KMS-11 (cell line): ENCODE measurements around the gene CARD19.

Experiments used
- H2AFZ ChIP-seq: fragments of 200-600 bp; sonication (generic); 2 replicates; pipeline ENCODE4 v1.6.1; 2016; ENCODE audit warnings: antibody characterized with exemption, mixed run types, low read depth
- H3K27ac ChIP-seq: fragments of 200-600 bp; sonication (generic); 2 replicates; pipeline ENCODE4 v1.6.1; 2016; ENCODE audit warnings: mild to moderate bottlenecking, mixed run types
- H3K27me3 ChIP-seq: fragments of 200-600 bp; sonication (generic); 2 replicates; pipeline ENCODE4 v1.6.1; 2017; ENCODE audit warnings: mild to moderate bottlenecking, low read depth, mixed run types, moderate library complexity; ENCODE audit not compliant: insufficient read depth
- H3K36me3 ChIP-seq: fragments of 200-600 bp; sonication (generic); 2 replicates; pipeline ENCODE4 v1.6.1; 2017; ENCODE audit warnings: mild to moderate bottlenecking, mixed run types; ENCODE audit not compliant: insufficient read depth
- H3K4me1 ChIP-seq: fragments of 200-600 bp; sonication (generic); 2 replicates; pipeline ENCODE4 v1.6.1; 2016; ENCODE audit warnings: mild to moderate bottlenecking, low read depth, mixed run types; ENCODE audit not compliant: poor library complexity, severe bottlenecking
- H3K4me2 ChIP-seq: fragments of 200-600 bp; sonication (generic); 2 replicates; pipeline ENCODE4 v1.7.0; 2016; ENCODE audit warnings: mild to moderate bottlenecking, mixed run types
- H3K4me3 ChIP-seq: fragments of 200-600 bp; sonication (generic); IDR thresholded peaks from 2 replicates; pipeline ENCODE4 v1.6.1; 2017; ENCODE audit warnings: low read depth, low read length, mixed read lengths; ENCODE audit not compliant: insufficient read depth
- H3K79me2 ChIP-seq: fragments of 200-600 bp; sonication (generic); 2 replicates; pipeline ENCODE4 v1.6.1; 2016; ENCODE audit warnings: low read depth, mixed run types; ENCODE audit not compliant: insufficient read depth
- H3K9ac ChIP-seq: fragments of 200-600 bp; sonication (generic); 2 replicates; pipeline ENCODE4 v1.6.1; 2016; ENCODE audit warnings: mild to moderate bottlenecking, mixed run types
- H4K20me1 ChIP-seq: fragments of 200-600 bp; sonication (generic); 2 replicates; pipeline ENCODE4 v1.6.1; 2016; ENCODE audit warnings: mild to moderate bottlenecking, mixed run types; ENCODE audit not compliant: insufficient read depth
- CTCF ChIP-seq: fragments of 200-600 bp; sonication (generic); conservative IDR thresholded peaks from 2 replicates; pipeline ENCODE4 v1.6.1; 2017; ENCODE audit warnings: low read depth, mild to moderate bottlenecking, antibody characterized with exemption, low read length, moderate library complexity, mixed read lengths

CARD19 gene

GRCh38 chr9:93161786-93162562 lies 66.0 kb downstream of the CARD19 start:
- peaks cover 9% of the 10 kb centered on the region for H3K4me1 ChIP-seq
- no peaks in the 10 kb centered on the region for H4K20me1 ChIP-seq
- H3K4me3 ChIP-seq: no peak overlapping the region
- no peak overlapping the region for H2AFZ ChIP-seq
- TF ChIP-seq CTCF: no peak
- H3K27me3 ChIP-seq: no peaks in the 10 kb centered on the region
- H3K36me3 ChIP-seq: no peaks in the 10 kb centered on the region
- H3K79me2 ChIP-seq: no peaks in the 10 kb centered on the region
- no peak overlapping the region for H3K4me2 ChIP-seq
- no peak overlapping the region for H3K27ac ChIP-seq
- no peak overlapping the region for H3K9ac ChIP-seq
